ENCODE data around the gene ZNF681. TPM values are rescaled to one million over a fixed set of nuclear protein-coding genes. Genes with fewer than 3 reads are reported as not detected.

Gene ZNF681
- total and polyA plus RNA-seq, 2 of the 13 experiments (the other 11 are each of a cell fraction or from before 2014, with no cell fraction given): not detected

GRCh38 chr19:23804676-23805075 is 46.0 kb upstream of the ZNF681 start:
- H3K36me3 ChIP-seq (replicated peaks in 1 of 2; ENCODE audit: control insufficient read depth in 1 of 2, insufficient read depth in 2 of 2, low read length in 2 of 2): no peaks in the 10 kb centered on the region
- no peak overlapping the region for H3K4me3 ChIP-seq (replicated peaks in 1 of 3; ENCODE audit: insufficient read depth in 1 of 3, low read depth in 2 of 3, low read length in 3 of 3)
- 3% methylated on average over 4 of the region's 4 CpGs for WGBS (ENCODE audit: low lambda C conversion rate)
- DNase-seq (ENCODE audit: low spot score): no peak
- no peaks in the 10 kb centered on the region for H3K27me3 ChIP-seq (ENCODE audit: control insufficient read depth in 1 of 2, insufficient read depth in 2 of 2, low read length in 2 of 2)
- no TSS peak for BruUV-seq (replicated peaks)
- H3K9me3 ChIP-seq (ENCODE audit: low read length): peaks cover 74% of the 10 kb centered on the region
- no peak for FAIRE-seq
- ATAC-seq: no peak
- intact Hi-C loops (cut with micrococcal nuclease; ENCODE audit: unreplicated experiment) (no loop called here), in situ Hi-C loops (cut with HindIII; ENCODE audit: extremely low pct_ligation_motif_present, low pct_unique_long_range_greater_than_20kb) (no loop called here)
- H3K9ac ChIP-seq (ENCODE audit: insufficient read depth, low read depth, low read length): no peak overlapping the region
- ChIA-PET CTCF (ENCODE audit: low intra/inter-chr PET ratio, low total read pairs) (no interaction called here), POLR2A (no interaction called here)
- H3K27ac ChIP-seq (ENCODE audit: extremely low read length, insufficient read depth, low read length): no peak overlapping the region
- no peaks in the 10 kb centered on the region for H3K79me2 ChIP-seq (ENCODE audit: insufficient read depth, low read length)
- H3K4me2 ChIP-seq (ENCODE audit: low read depth, low read length): no peak overlapping the region
- H2AFZ ChIP-seq (ENCODE audit: low read length): no peak overlapping the region
- no peaks in the 10 kb centered on the region for H4K20me1 ChIP-seq (ENCODE audit: insufficient read depth, low read length)
- H3K4me1 ChIP-seq (ENCODE audit: insufficient read depth, low read length): no peaks in the 10 kb centered on the region
- no peak for TF ChIP-seq ZZZ3 (CRISPR knock-in tag; IDR thresholded peaks at IDR 0.05; ENCODE audit: borderline replicate concordance)
- TF ChIP-seq, protein P1, sequence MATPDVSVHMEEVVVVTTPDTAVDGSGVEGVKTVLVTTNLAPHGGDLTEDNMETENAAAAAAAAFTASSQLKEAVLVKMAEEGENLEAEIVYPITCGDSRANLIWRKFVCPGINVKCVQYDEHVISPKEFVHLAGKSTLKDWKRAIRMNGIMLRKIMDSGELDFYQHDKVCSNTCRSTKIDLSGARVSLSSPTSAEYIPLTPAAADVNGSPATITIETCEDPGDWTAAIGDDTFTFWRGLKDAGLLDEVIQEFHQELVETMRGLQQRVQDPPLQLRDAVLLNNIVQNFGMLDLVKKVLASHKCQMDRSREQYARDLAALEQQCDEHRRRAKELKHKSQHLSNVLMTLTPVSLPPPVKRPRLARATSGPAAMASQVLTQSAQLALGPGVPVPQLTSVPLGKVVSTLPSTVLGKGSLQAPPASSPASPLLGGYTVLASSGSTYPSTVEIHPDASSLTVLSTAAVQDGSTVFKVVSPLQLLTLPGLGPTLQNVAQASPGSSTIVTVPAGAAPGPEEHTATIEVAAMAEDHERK (CRISPR knock-in tag; IDR thresholded peaks at IDR 0.05; ENCODE audit: low read depth): no peak
- no peak for TF ChIP-seq ZNF558 (CRISPR knock-in tag; IDR thresholded peaks at IDR 0.05; ENCODE audit: borderline replicate concordance)
- TF ChIP-seq ZNF550 (CRISPR knock-in tag; IDR thresholded peaks at IDR 0.05; ENCODE audit: borderline replicate concordance): no peak
- TF ChIP-seq HOXA5 (CRISPR knock-in tag; IDR thresholded peaks at IDR 0.05): no peak
- TF ChIP-seq ZNF430 (CRISPR knock-in tag; IDR thresholded peaks at IDR 0.05): no peak
- no peak for TF ChIP-seq SATB2 (CRISPR knock-in tag; IDR thresholded peaks at IDR 0.05)
- TF ChIP-seq NCOA5 (CRISPR knock-in tag; IDR thresholded peaks at IDR 0.05): no peak
- TF ChIP-seq AKAP8 (CRISPR knock-in tag; IDR thresholded peaks at IDR 0.05): no peak
- no peak for TF ChIP-seq ZNF501 (CRISPR knock-in tag; IDR thresholded peaks at IDR 0.05)
- no peak for TF ChIP-seq HOXA7 (CRISPR knock-in tag; IDR thresholded peaks at IDR 0.05)
- no peak for TF ChIP-seq KDM4B (CRISPR knock-in tag; IDR thresholded peaks at IDR 0.05)
- TF ChIP-seq ZNF570 (CRISPR knock-in tag; IDR thresholded peaks at IDR 0.05; ENCODE audit: borderline replicate concordance): no peak
- no peak for TF ChIP-seq MIER2 (CRISPR knock-in tag; IDR thresholded peaks at IDR 0.05)
- TF ChIP-seq, protein P2, sequence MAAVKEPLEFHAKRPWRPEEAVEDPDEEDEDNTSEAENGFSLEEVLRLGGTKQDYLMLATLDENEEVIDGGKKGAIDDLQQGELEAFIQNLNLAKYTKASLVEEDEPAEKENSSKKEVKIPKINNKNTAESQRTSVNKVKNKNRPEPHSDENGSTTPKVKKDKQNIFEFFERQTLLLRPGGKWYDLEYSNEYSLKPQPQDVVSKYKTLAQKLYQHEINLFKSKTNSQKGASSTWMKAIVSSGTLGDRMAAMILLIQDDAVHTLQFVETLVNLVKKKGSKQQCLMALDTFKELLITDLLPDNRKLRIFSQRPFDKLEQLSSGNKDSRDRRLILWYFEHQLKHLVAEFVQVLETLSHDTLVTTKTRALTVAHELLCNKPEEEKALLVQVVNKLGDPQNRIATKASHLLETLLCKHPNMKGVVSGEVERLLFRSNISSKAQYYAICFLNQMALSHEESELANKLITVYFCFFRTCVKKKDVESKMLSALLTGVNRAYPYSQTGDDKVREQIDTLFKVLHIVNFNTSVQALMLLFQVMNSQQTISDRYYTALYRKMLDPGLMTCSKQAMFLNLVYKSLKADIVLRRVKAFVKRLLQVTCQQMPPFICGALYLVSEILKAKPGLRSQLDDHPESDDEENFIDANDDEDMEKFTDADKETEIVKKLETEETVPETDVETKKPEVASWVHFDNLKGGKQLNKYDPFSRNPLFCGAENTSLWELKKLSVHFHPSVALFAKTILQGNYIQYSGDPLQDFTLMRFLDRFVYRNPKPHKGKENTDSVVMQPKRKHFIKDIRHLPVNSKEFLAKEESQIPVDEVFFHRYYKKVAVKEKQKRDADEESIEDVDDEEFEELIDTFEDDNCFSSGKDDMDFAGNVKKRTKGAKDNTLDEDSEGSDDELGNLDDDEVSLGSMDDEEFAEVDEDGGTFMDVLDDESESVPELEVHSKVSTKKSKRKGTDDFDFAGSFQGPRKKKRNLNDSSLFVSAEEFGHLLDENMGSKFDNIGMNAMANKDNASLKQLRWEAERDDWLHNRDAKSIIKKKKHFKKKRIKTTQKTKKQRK (IDR thresholded peaks at IDR 0.05; ENCODE audit: low read length): no peak
- TF ChIP-seq, protein P3, sequence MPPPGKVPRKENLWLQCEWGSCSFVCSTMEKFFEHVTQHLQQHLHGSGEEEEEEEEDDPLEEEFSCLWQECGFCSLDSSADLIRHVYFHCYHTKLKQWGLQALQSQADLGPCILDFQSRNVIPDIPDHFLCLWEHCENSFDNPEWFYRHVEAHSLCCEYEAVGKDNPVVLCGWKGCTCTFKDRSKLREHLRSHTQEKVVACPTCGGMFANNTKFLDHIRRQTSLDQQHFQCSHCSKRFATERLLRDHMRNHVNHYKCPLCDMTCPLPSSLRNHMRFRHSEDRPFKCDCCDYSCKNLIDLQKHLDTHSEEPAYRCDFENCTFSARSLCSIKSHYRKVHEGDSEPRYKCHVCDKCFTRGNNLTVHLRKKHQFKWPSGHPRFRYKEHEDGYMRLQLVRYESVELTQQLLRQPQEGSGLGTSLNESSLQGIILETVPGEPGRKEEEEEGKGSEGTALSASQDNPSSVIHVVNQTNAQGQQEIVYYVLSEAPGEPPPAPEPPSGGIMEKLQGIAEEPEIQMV (CRISPR knock-in tag; IDR thresholded peaks at IDR 0.05; ENCODE audit: low read depth): no peak
- no peak for TF ChIP-seq POLR2A (IDR thresholded peaks at IDR 0.05; ENCODE audit: insufficient read depth in 1 of 2, low read depth in 2 of 2, low read length in 2 of 2)
- TF ChIP-seq, protein P4, sequence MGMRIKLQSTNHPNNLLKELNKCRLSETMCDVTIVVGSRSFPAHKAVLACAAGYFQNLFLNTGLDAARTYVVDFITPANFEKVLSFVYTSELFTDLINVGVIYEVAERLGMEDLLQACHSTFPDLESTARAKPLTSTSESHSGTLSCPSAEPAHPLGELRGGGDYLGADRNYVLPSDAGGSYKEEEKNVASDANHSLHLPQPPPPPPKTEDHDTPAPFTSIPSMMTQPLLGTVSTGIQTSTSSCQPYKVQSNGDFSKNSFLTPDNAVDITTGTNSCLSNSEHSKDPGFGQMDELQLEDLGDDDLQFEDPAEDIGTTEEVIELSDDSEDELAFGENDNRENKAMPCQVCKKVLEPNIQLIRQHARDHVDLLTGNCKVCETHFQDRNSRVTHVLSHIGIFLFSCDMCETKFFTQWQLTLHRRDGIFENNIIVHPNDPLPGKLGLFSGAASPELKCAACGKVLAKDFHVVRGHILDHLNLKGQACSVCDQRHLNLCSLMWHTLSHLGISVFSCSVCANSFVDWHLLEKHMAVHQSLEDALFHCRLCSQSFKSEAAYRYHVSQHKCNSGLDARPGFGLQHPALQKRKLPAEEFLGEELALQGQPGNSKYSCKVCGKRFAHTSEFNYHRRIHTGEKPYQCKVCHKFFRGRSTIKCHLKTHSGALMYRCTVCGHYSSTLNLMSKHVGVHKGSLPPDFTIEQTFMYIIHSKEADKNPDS (CRISPR knock-in tag; IDR thresholded peaks at IDR 0.05): no peak
